Measurements from ENCODE around the gene VWCE. TPM values are rescaled to one million over a fixed set of nuclear protein-coding genes. Genes with fewer than 3 reads are reported as not detected.

Gene VWCE
- total RNA-seq, 2 experiments from 2014 or later, result 0.64 to 1.0 TPM

- Mint-ChIP-seq H3K27ac (no peak overlapping the region), H3K9me3 (no peaks in the 10 kb centered on the region), H3K4me1 (ENCODE audit: low read depth) (no peaks in the 10 kb centered on the region), H3K36me3 (ENCODE audit: low read depth) (no peaks in the 10 kb centered on the region), H3K4me3 (no peak overlapping the region), H3K27me3 (no peaks in the 10 kb centered on the region)
- intact Hi-C loops (cut with DNase I, micrococcal nuclease), result no loop called here
- Histone ChIP-seq H3K4me1 (ENCODE audit: insufficient read depth, low read length) (no peaks in the 10 kb centered on the region), H3K4me3 (ENCODE audit: low read length) (no peak overlapping the region), H3K36me3 (ENCODE audit: insufficient read depth, low read length) (no peaks in the 10 kb centered on the region), H3K27ac (ENCODE audit: low read depth in 1 of 2, low read length in 2 of 2) (no peak overlapping the region), H3K27me3 (ENCODE audit: control insufficient read depth in 1 of 2, insufficient read depth in 2 of 2, low read length in 2 of 2) (no peaks in the 10 kb centered on the region), H3K9me3 (ENCODE audit: control insufficient read depth in 1 of 2, insufficient read depth in 1 of 2, low read length in 2 of 2) (no peaks in the 10 kb centered on the region)
- ATAC-seq (ENCODE audit: poor library complexity) (no peak), DNase-seq (no peak)
- CTCF ChIA-PET, result no interaction called here
- no peak for TF ChIP-seq CTCF (IDR thresholded peaks at IDR 0.05)
- POLR2A ChIA-PET, result no interaction called here
Observed at GRCh38 chr11:61267437-61267841, 27.7 kb downstream of the VWCE start.

- no peak for TF ChIP-seq CTCF (IDR thresholded peaks at IDR 0.05)
- no peaks in the 10 kb centered on the region for H3K27me3 ChIP-seq (ENCODE audit: control insufficient read depth in 1 of 2, insufficient read depth in 2 of 2, low read length in 2 of 2)
- CTCF ChIA-PET, result interaction anchor here (0.7 kb wide), 1 partner anchor 118 kb away, joined by 3 read pairs; no protein-coding TSS in a partner anchor
- DNase-seq, result no peak
- no peak for ATAC-seq (ENCODE audit: poor library complexity)
- Mint-ChIP-seq H3K4me1 (ENCODE audit: low read depth) (no peaks in the 10 kb centered on the region), H3K9me3 (no peaks in the 10 kb centered on the region), H3K27ac (no peak overlapping the region), H3K4me3 (no peak overlapping the region), H3K27me3 (no peaks in the 10 kb centered on the region), H3K36me3 (ENCODE audit: low read depth) (no peaks in the 10 kb centered on the region)
- intact Hi-C loops (cut with DNase I, micrococcal nuclease), result no loop called here
- H3K4me3 ChIP-seq (ENCODE audit: low read length), result no peak overlapping the region
- no peaks in the 10 kb centered on the region for H3K36me3 ChIP-seq (ENCODE audit: insufficient read depth, low read length)
- H3K27ac ChIP-seq (ENCODE audit: low read depth in 1 of 2, low read length in 2 of 2), result no peak overlapping the region
- H3K9me3 ChIP-seq (ENCODE audit: control insufficient read depth in 1 of 2, insufficient read depth in 1 of 2, low read length in 2 of 2), result no peaks in the 10 kb centered on the region
- POLR2A ChIA-PET, result no interaction called here
- H3K4me1 ChIP-seq (ENCODE audit: insufficient read depth, low read length), result no peaks in the 10 kb centered on the region
Observed at GRCh38 chr11:61266602-61267001, 28.5 kb downstream of the VWCE start.

- H3K36me3 ChIP-seq (ENCODE audit: insufficient read depth, low read length), result no peaks in the 10 kb centered on the region
- ATAC-seq (ENCODE audit: poor library complexity), result no peak
- H3K27me3 Mint-ChIP-seq, result no peaks in the 10 kb centered on the region
- ChIA-PET POLR2A (no interaction called here), CTCF (no interaction called here)
- no peaks in the 10 kb centered on the region for H3K36me3 Mint-ChIP-seq (ENCODE audit: low read depth)
- no peaks in the 10 kb centered on the region for H3K27me3 ChIP-seq (ENCODE audit: control insufficient read depth in 1 of 2, insufficient read depth in 2 of 2, low read length in 2 of 2)
- no peaks in the 10 kb centered on the region for H3K4me1 Mint-ChIP-seq (ENCODE audit: low read depth)
- no peak overlapping the region for H3K4me3 ChIP-seq (ENCODE audit: low read length)
- no peak overlapping the region for H3K27ac Mint-ChIP-seq
- no peak for DNase-seq
- no peak overlapping the region for H3K4me3 Mint-ChIP-seq
- no peaks in the 10 kb centered on the region for H3K9me3 Mint-ChIP-seq
- no peak overlapping the region for H3K27ac ChIP-seq (ENCODE audit: low read depth in 1 of 2, low read length in 2 of 2)
- intact Hi-C loops (cut with DNase I, micrococcal nuclease), result no loop called here
- H3K9me3 ChIP-seq (ENCODE audit: control insufficient read depth in 1 of 2, insufficient read depth in 1 of 2, low read length in 2 of 2), result no peaks in the 10 kb centered on the region
- TF ChIP-seq CTCF (IDR thresholded peaks at IDR 0.05), result no peak
- H3K4me1 ChIP-seq (ENCODE audit: insufficient read depth, low read length), result no peaks in the 10 kb centered on the region
Observed at GRCh38 chr11:61265357-61265756, 29.8 kb downstream of the VWCE start.
